IMR-90 (cell line): Measurements from ENCODE around the gene RRP15. TPM values are rescaled to one million over a fixed set of nuclear protein-coding genes. Genes with fewer than 3 reads are reported as not detected.

ENCODE experiments used
- ATAC-seq: fragments of 200-7000 bp; cut with Tn5 transposase; 2 replicates; pipeline ENCODE4 v1.9.1; 2020; ENCODE audit warnings: low read depth, mild to moderate bottlenecking, moderate library complexity
- BruUV-seq: library from RNA; stranded (reverse); fragments of 400-500 nt; replicated peaks from 2 replicates; lab custom pipeline; 2021; lab: Mats Ljungman, UMichigan
- CTCF ChIA-PET: fragments of 300-600 bp; formaldehyde crosslinking; extraction: SDS; loops from one replicate; lab custom pipeline; 2021; ENCODE audit warnings: antibody characterized with exemption; lab: Yijun Ruan, JAX
- POLR2A ChIA-PET: fragments of 300-600 bp; sonication (Branson Sonifier 250); formaldehyde crosslinking; loops from one replicate; lab custom pipeline; 2022; ENCODE audit warnings: antibody characterized with exemption; ENCODE audit not compliant: unreplicated experiment; lab: Charles Lee
- DNase-seq: peaks from one replicate; pipeline ENCODE4 v3.0.0; 2013
- H2AFZ ChIP-seq: replicated peaks from 2 replicates; pipeline ENCODE3; 2013; ENCODE audit warnings: low read length, mild to moderate bottlenecking; ENCODE audit not compliant: poor library complexity
- H2AK5ac ChIP-seq: 2 replicates; pipeline ENCODE4 v1.6.1; 2013; ENCODE audit warnings: low read depth, low read length, inconsistent platforms
- H2AK9ac ChIP-seq: replicated peaks from 2 replicates; pipeline ENCODE3; 2013; ENCODE audit warnings: mild to moderate bottlenecking, low read depth, low read length, moderate library complexity; ENCODE audit not compliant: poor library complexity
- H2BK120ac ChIP-seq: 2 replicates; pipeline ENCODE4 v1.6.1; 2013; ENCODE audit warnings: low read depth, low read length, inconsistent platforms
- H2BK15ac ChIP-seq: 3 replicates; pipeline ENCODE4 v1.6.1; 2013; ENCODE audit warnings: low read depth, low read length, inconsistent platforms
- H2BK20ac ChIP-seq: 2 replicates; pipeline ENCODE4 v1.6.1; 2013; ENCODE audit warnings: low read depth, mild to moderate bottlenecking, inconsistent platforms, low read length, moderate library complexity
- H2BK5ac ChIP-seq: 2 replicates; pipeline ENCODE4 v1.6.1; 2013; ENCODE audit warnings: mild to moderate bottlenecking, low read depth, low read length, inconsistent platforms; ENCODE audit not compliant: poor library complexity, severe bottlenecking
- H3K14ac ChIP-seq: replicated peaks from 2 replicates; pipeline ENCODE4 v1.6.1; 2013; ENCODE audit warnings: low read depth, low read length, inconsistent platforms
- H3K18ac ChIP-seq: 2 replicates; pipeline ENCODE4 v1.6.1; 2013; ENCODE audit warnings: low read depth, low read length, control low read depth
- H3K23ac ChIP-seq: 2 replicates; pipeline ENCODE4 v1.6.1; 2013; ENCODE audit warnings: low read depth, low read length, inconsistent platforms
- H3K27ac ChIP-seq: 2 replicates; pipeline ENCODE4 v1.5.1; 2013; ENCODE audit warnings: mild to moderate bottlenecking, control low read depth, low read length; ENCODE audit not compliant: insufficient read depth
- H3K27me3 ChIP-seq: 2 replicates; pipeline ENCODE4 v1.6.1; 2013; ENCODE audit warnings: low read length; ENCODE audit not compliant: control insufficient read depth, insufficient read depth
- H3K36me3 ChIP-seq: 2 replicates; pipeline ENCODE4 v1.6.1; 2013; ENCODE audit warnings: low read length, mixed read lengths; ENCODE audit not compliant: control insufficient read depth, insufficient read depth
- H3K4ac ChIP-seq: 2 replicates; pipeline ENCODE4 v1.6.1; 2013; ENCODE audit warnings: low read depth, low read length, inconsistent platforms
- H3K4me1 ChIP-seq: 2 replicates; pipeline ENCODE4 v1.6.1; 2013; ENCODE audit warnings: low read length, mixed read lengths; ENCODE audit not compliant: control insufficient read depth, insufficient read depth
- H3K4me2 ChIP-seq: 2 replicates; pipeline ENCODE4 v1.6.1; 2013; ENCODE audit warnings: low read depth, mild to moderate bottlenecking, control low read depth, low read length, moderate library complexity
- H3K4me3 ChIP-seq: 2 replicates; pipeline ENCODE4 v1.5.1; 2013; ENCODE audit warnings: low read depth, mild to moderate bottlenecking, control low read depth, low read length, moderate library complexity; ENCODE audit not compliant: insufficient read depth
- H3K56ac ChIP-seq: 2 replicates; pipeline ENCODE4 v1.6.1; 2013; ENCODE audit warnings: low read length, inconsistent platforms; ENCODE audit not compliant: insufficient read depth; ENCODE audit errors: extremely low read depth
- H3K79me1 ChIP-seq, 2 experiments: 2 replicates each; pipeline ENCODE4 v1.6.1; 2013; ENCODE audit warnings: low read length in 2 of 2, inconsistent platforms in 1 of 2, low read depth in 1 of 2
- H3K9ac ChIP-seq: 2 replicates; pipeline ENCODE4 v1.6.1; 2013; ENCODE audit warnings: low read depth, low read length, control low read depth
- H3K9me1 ChIP-seq: 2 replicates; pipeline ENCODE4 v1.6.1; 2013; ENCODE audit warnings: low read length, inconsistent platforms; ENCODE audit not compliant: insufficient read depth
- H3K9me3 ChIP-seq: 2 replicates; pipeline ENCODE4 v1.6.1; 2013; ENCODE audit warnings: low read length; ENCODE audit not compliant: control insufficient read depth, insufficient read depth
- H4K20me1 ChIP-seq: 2 replicates; pipeline ENCODE4 v1.6.1; 2013; ENCODE audit warnings: low read length, inconsistent platforms; ENCODE audit not compliant: insufficient read depth
- H4K5ac ChIP-seq: 2 replicates; pipeline ENCODE4 v1.6.1; 2013; ENCODE audit warnings: mild to moderate bottlenecking, low read depth, low read length, control low read depth
- H4K8ac ChIP-seq, 2 experiments: 2 replicates each; pipeline ENCODE4 v1.6.1; 2013; ENCODE audit warnings: low read depth in 2 of 2, low read length in 2 of 2, control low read depth in 1 of 2, inconsistent platforms in 1 of 2
- H4K91ac ChIP-seq: 2 replicates; pipeline ENCODE4 v1.6.1; 2013; ENCODE audit warnings: low read depth, low read length, inconsistent platforms; ENCODE audit not compliant: insufficient read depth
- MXI1 ChIP-seq: IDR thresholded peaks from 2 replicates; pipeline ENCODE4 v1.6.1; 2012; ENCODE audit warnings: low read depth, mild to moderate bottlenecking, low read length, moderate library complexity, borderline replicate concordance
- NFE2L2 ChIP-seq: fragments of 150-350 bp; IDR thresholded peaks from 2 replicates; pipeline ENCODE4 v1.6.1; 2016; ENCODE audit warnings: low read depth, mild to moderate bottlenecking, low read length
- WGBS, 2 experiments: methylation state at CpG; one replicate each; pipeline versions ENCODE4 v1.1.5 to v1.1.7; 2013; ENCODE audit warnings: missing lambda C conversion rate in 2 of 2; ENCODE audit not compliant: insufficient read length in 1 of 2; ENCODE audit errors: extremely low coverage in 2 of 2; 5-methylcytosine and 5-hydroxymethylcytosine counted together
- dilution Hi-C: fragments of 300-500 bp; cut with HindIII; formaldehyde crosslinking; loops from one replicate; pipeline ENCODE4 v1.14.3; 2018; ENCODE audit warnings: low sequenced_read_pairs; ENCODE audit not compliant: unreplicated experiment
- in situ Hi-C: fragments of 300-500 bp; cut with MboI; formaldehyde crosslinking; loops from 3 replicates; pipeline ENCODE4 v1.14.3; 2019; ENCODE audit warnings: low sequenced_read_pairs, inconsistent platforms, mixed read lengths
- intact Hi-C: fragments of 100-400 bp; cut with micrococcal nuclease; formaldehyde crosslinking; loops from 2 replicates; pipeline ENCODE4 v1.10.0; 2022
- polyA plus RNA-seq, 3 experiments: library from polyadenylated mRNA; depleted of rRNA; stranded (reverse); fragments of >200 nt; gene quantifications; 2 replicates each; pipeline ENCODE4 v1.2.3, GENCODE V29; 2012; ENCODE audit warnings: low replicate concordance in 1 of 3
- total RNA-seq: library from RNA; depleted of rRNA; stranded (reverse); fragments of >200 nt; gene quantifications from 2 replicates; pipeline ENCODE4 v1.2.3, GENCODE V29; 2012

RRP15 gene
- total and polyA plus RNA-seq, 2 of the 4 experiments (the other 2 are of a cell fraction): 3.1 to 4.1 TPM

DNA sequence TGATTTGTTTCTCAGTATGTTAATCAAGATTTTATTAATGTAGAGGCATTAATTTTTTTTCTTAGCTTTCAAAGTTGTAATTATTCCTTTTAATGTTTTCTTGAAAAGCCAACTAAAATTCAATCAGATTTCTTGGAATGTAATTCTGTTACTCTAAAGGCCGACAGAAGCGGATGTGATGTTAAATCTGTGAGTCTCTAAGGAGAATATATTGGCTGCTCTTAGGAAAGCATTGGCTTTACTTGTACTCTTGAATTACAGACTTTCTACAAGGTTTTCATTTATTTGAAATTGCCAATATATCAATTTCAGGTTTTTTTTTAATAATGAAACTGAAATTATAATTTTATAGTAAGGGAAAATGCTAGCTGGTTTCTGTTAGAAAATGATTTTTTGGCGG is 29.2 kb downstream of the RRP15 start:
- Histone ChIP-seq H2BK20ac (no peak overlapping the region), H2BK5ac (no peak overlapping the region), H2BK15ac (no peak overlapping the region), H3K4me2 (no peak overlapping the region), H2AFZ (no peak overlapping the region), H3K56ac (no peak overlapping the region), H3K18ac (no peak overlapping the region), H3K36me3 (peaks cover 4% of the 10 kb centered on the region), H4K8ac (no peak overlapping the region), H4K91ac (no peak overlapping the region), H3K4ac (no peak overlapping the region), H3K4me1 (peaks cover 5% of the 10 kb centered on the region; the same call in 1 of the 2 replicates), H3K9me3 (no peaks in the 10 kb centered on the region), H3K23ac (no peak overlapping the region), H3K79me1 (peaks cover 0 to 4% of the 10 kb centered on the region in 2 experiments; a peak in 2 of 4 replicates), H3K9ac (no peak overlapping the region), H2BK120ac (no peak overlapping the region), H4K20me1 (no peaks in the 10 kb centered on the region), H3K27ac (no peak overlapping the region), H3K27me3 (no peaks in the 10 kb centered on the region), H2AK5ac (no peak overlapping the region), H3K14ac (no peak overlapping the region), H2AK9ac (no peak overlapping the region), H4K5ac (no peak overlapping the region), H3K4me3 (no peak overlapping the region), H3K9me1 (0 out of 2 replicates have a peak, but pooled peaks cover 3% of the 10 kb centered on the region)
- intact Hi-C loops (no loop called here), dilution Hi-C loops (no loop called here), in situ Hi-C loops (no loop called here)
- WGBS, 2 experiments: no CpG with 5 or more reads among the region's 3 CpGs
- ATAC-seq (no peak), DNase-seq (no peak)
- CTCF ChIA-PET: interaction anchor here (1.0 kb wide), 1 partner anchor 15 kb away, joined by 4 read pairs; no protein-coding TSS in a partner anchor
- BruUV-seq: no TSS peak
- no peak for TF ChIP-seq NFE2L2
- TF ChIP-seq MXI1: no peak
- POLR2A ChIA-PET: no interaction called here
